Neural progenitor cell (in vitro differentiated cells): ENCODE results near the gene ACBD6. TPM values are rescaled to one million over a fixed set of nuclear protein-coding genes. Genes with fewer than 3 reads are reported as not detected.

Source experiments
- DNase-seq: peaks from one replicate; pipeline ENCODE4 v3.0.0-alpha.2; 2016; ENCODE audit warnings: low spot score
- H2AFZ ChIP-seq: fragments of 200-600 bp; sonication (generic); replicated peaks from 2 replicates; pipeline ENCODE4 v1.6.1; 2016; ENCODE audit warnings: antibody characterized with exemption
- H3F3A ChIP-seq: fragments of 200-600 bp; sonication (generic); 2 replicates; pipeline ENCODE4 v1.6.1; 2016; ENCODE audit warnings: antibody characterized with exemption, low read depth
- H3K27ac ChIP-seq: fragments of 200-600 bp; sonication (generic); 2 replicates; pipeline ENCODE4 v1.5.1; 2016; ENCODE audit warnings: mild to moderate bottlenecking
- H3K27me3 ChIP-seq: fragments of 200-600 bp; sonication (generic); 2 replicates; pipeline ENCODE4 v1.6.1; 2016; ENCODE audit warnings: mild to moderate bottlenecking, moderate library complexity
- H3K36me3 ChIP-seq: fragments of 200-600 bp; sonication (generic); 2 replicates; pipeline ENCODE4 v1.5.1; 2016
- H3K4me1 ChIP-seq: fragments of 200-600 bp; sonication (generic); 2 replicates; pipeline ENCODE4 v1.6.1; 2016; ENCODE audit warnings: mixed run types
- H3K4me2 ChIP-seq: fragments of 200-600 bp; sonication (generic); 2 replicates; pipeline ENCODE4 v1.6.1; 2016
- H3K4me3 ChIP-seq: fragments of 200-600 bp; sonication (generic); 2 replicates; pipeline ENCODE4 v1.5.1; 2016
- H3K79me2 ChIP-seq: fragments of 200-600 bp; sonication (generic); 2 replicates; pipeline ENCODE4 v1.6.1; 2016; ENCODE audit warnings: low read depth
- H3K9ac ChIP-seq: fragments of 200-600 bp; sonication (generic); 2 replicates; pipeline ENCODE4 v1.6.1; 2016
- H3K9me3 ChIP-seq: fragments of 200-600 bp; sonication (generic); 2 replicates; pipeline ENCODE4 v1.5.1; 2016; ENCODE audit warnings: low read depth
- H4K20me1 ChIP-seq: fragments of 200-600 bp; sonication (generic); 2 replicates; pipeline ENCODE4 v1.6.1; 2016; ENCODE audit warnings: low read depth
- H3K27ac Mint-ChIP-seq: 3 replicates; pipeline ENCODE4 v1.8.0; 2021; ENCODE audit warnings: mixed read lengths
- H3K27me3 Mint-ChIP-seq: 2 replicates; pipeline ENCODE4 v1.8.0; 2022; ENCODE audit warnings: low read depth, mild to moderate bottlenecking, inconsistent platforms, moderate library complexity, mixed read lengths; ENCODE audit not compliant: insufficient read depth
- H3K36me3 Mint-ChIP-seq: 3 replicates; pipeline ENCODE4 v1.8.0; 2021; ENCODE audit warnings: mixed read lengths
- H3K4me1 Mint-ChIP-seq: 3 replicates; pipeline ENCODE4 v1.8.0; 2021; ENCODE audit warnings: mixed read lengths
- H3K4me3 Mint-ChIP-seq: 3 replicates; pipeline ENCODE4 v1.8.0; 2021; ENCODE audit warnings: mild to moderate bottlenecking, moderate library complexity, mixed read lengths
- H3K9me3 Mint-ChIP-seq: 3 replicates; pipeline ENCODE4 v1.8.0; 2020; ENCODE audit warnings: mixed read lengths
- CTCF ChIP-seq: fragments of 200-600 bp; sonication (generic); IDR thresholded peaks from 2 replicates; pipeline ENCODE4 v1.5.1; 2017; ENCODE audit warnings: antibody characterized with exemption, mild to moderate bottlenecking
- EZH2 ChIP-seq: fragments of 200-600 bp; sonication (generic); IDR thresholded peaks from 2 replicates; pipeline ENCODE4 v1.6.1; 2017; ENCODE audit warnings: antibody characterized with exemption, mild to moderate bottlenecking, moderate library complexity
- EZH2phosphoT487 ChIP-seq: fragments of 200-600 bp; sonication (generic); IDR thresholded peaks from 2 replicates; pipeline ENCODE4 v1.6.1; 2017; ENCODE audit warnings: antibody characterized with exemption
- total RNA-seq: library from RNA; depleted of rRNA; stranded (reverse); fragments of >200 nt; gene quantifications from 2 replicates; pipeline ENCODE4 v1.2.3, GENCODE V29; 2015; ENCODE audit warnings: low replicate concordance

The ACBD6 gene
- total RNA-seq, 1 donor from 2014 or later = 36.8 TPM

- Mint-ChIP-seq H3K27me3 (peaks cover 2% of the 10 kb centered on the region), H3K4me3 (no peak overlapping the region), H3K4me1 (peaks cover 45% of the 10 kb centered on the region), H3K36me3 (peaks cover 19% of the 10 kb centered on the region), H3K9me3 (no peaks in the 10 kb centered on the region), H3K27ac (no peak overlapping the region)
- Histone ChIP-seq H3K9me3 (no peaks in the 10 kb centered on the region), H3K4me2 (no peak overlapping the region), H3F3A (peaks cover 42% of the 10 kb centered on the region), H4K20me1 (peaks cover 16% of the 10 kb centered on the region), H3K36me3 (no peaks in the 10 kb centered on the region), H3K27me3 (no peaks in the 10 kb centered on the region), H3K4me3 (no peak overlapping the region), H3K4me1 (peaks cover 67% of the 10 kb centered on the region), H3K79me2 (no peaks in the 10 kb centered on the region), H2AFZ (no peak overlapping the region), H3K9ac (no peak overlapping the region), H3K27ac (no peak overlapping the region)
- no peak for TF ChIP-seq EZH2
- peak; percentile 36 for TF ChIP-seq CTCF
- peak; percentile 39 for DNase-seq
Measured at GRCh38 chr1:180269645-180270529, 232.5 kb downstream of the ACBD6 start.

DNA sequence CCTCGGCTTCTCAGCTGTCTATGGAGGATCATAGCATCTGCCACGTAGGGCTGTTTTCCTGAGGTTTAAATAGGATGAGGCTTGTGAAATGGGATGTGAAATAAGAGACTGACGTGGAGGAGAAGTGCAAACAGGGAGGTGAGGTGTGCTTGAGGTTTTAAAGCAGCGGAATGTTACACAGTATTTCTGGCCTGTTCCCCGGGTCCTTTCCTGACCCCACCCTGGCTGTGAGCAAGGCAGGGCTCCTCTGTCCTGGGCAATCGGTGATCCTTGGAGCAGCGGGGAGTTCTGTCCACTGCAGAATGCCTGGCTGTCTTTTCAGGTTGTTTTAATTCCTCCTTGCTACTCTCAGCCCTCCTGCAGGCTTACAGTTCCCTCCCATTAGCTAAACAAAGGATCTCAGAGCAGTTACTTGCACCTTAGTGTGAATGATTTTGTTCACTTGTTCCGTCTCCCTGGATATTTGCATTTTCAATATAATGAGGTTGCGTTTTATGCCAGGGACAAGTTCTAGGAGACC lies 233.8 kb downstream of the ACBD6 start:
- H3K9me3 Mint-ChIP-seq = no peaks in the 10 kb centered on the region
- Histone ChIP-seq H3K4me2 (peak overlapping the region; percentile 69), H3K27ac (peak overlapping the region; percentile 30), H3K9me3 (no peaks in the 10 kb centered on the region), H3K79me2 (no peaks in the 10 kb centered on the region), H3K9ac (no peak overlapping the region), H3K36me3 (no peaks in the 10 kb centered on the region), H3K4me1 (peaks cover 72% of the 10 kb centered on the region), H3K4me3 (peak overlapping the region; percentile 4), H3F3A (peaks cover 42% of the 10 kb centered on the region), H2AFZ (no peak overlapping the region), H3K27me3 (no peaks in the 10 kb centered on the region), H4K20me1 (peaks cover 16% of the 10 kb centered on the region)
- H3K27ac Mint-ChIP-seq = peak overlapping the region; percentile 38
- TF ChIP-seq EZH2phosphoT487 (no peak), EZH2 (no peak), CTCF (no peak)
- H3K4me1 Mint-ChIP-seq = peaks cover 45% of the 10 kb centered on the region
- peaks cover 8% of the 10 kb centered on the region for H3K36me3 Mint-ChIP-seq
- H3K4me3 Mint-ChIP-seq = peak overlapping the region; percentile 16
- H3K27me3 Mint-ChIP-seq = peaks cover 2% of the 10 kb centered on the region
- peak; percentile 76 for DNase-seq

DNA sequence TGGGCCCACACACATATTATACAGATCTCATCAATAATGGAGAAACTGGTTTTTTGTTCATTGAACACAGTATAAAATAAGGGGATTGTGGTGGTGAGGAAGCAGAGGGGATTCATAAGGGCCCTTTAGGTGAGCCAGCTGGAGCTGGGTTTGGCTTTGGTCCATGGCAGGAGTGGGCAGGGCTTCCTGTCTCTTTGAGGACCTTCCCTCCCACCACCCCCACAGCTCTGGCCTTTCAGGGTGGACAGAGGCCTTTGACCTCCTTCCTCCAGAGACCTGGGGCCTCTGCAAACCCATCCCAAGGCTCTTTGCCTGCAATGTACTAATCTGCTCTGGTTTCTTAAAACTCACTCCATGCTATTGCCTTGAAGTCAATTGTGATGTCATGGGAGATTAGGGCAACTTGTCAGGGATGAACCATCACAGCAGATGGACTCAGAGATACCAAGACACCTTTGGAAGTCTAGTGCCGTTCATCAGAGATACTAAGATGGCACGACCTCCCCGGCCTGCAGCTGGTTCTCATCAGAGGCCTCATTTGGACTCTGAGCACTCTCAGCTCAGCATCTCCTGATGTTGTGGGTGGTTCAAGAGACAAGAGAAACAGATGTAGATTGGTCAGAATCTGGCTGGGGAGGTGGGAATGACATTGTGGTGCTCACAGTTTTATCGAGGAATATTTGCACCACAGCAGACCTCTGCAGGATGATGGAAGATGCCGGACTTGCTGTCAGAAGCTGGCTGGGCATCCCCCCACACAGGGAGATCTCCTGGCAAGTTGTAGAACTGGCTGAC lies 234.4 kb downstream of the ACBD6 start:
- Histone ChIP-seq H2AFZ (no peak overlapping the region), H3K4me3 (peak overlapping the region; percentile 4), H3K27ac (peak overlapping the region; percentile 30), H3K4me1 (peaks cover 72% of the 10 kb centered on the region), H3F3A (peaks cover 42% of the 10 kb centered on the region), H3K36me3 (no peaks in the 10 kb centered on the region), H3K27me3 (no peaks in the 10 kb centered on the region), H3K9ac (no peak overlapping the region), H3K9me3 (no peaks in the 10 kb centered on the region), H4K20me1 (peaks cover 16% of the 10 kb centered on the region), H3K4me2 (peak overlapping the region; percentile 69), H3K79me2 (no peaks in the 10 kb centered on the region)
- peaks cover 2% of the 10 kb centered on the region for H3K27me3 Mint-ChIP-seq
- no peak for DNase-seq
- H3K36me3 Mint-ChIP-seq = peaks cover 4% of the 10 kb centered on the region
- H3K4me3 Mint-ChIP-seq = no peak overlapping the region
- H3K9me3 Mint-ChIP-seq = no peaks in the 10 kb centered on the region
- H3K4me1 Mint-ChIP-seq = peaks cover 45% of the 10 kb centered on the region
- TF ChIP-seq EZH2phosphoT487 (no peak), EZH2 (no peak), CTCF (no peak)
- peak overlapping the region; percentile 38 for H3K27ac Mint-ChIP-seq
